ENCODE measurements around the gene LRRC4C. TPM values are rescaled to one million over a fixed set of nuclear protein-coding genes. Genes with fewer than 3 reads are reported as not detected.

LRRC4C gene
- total RNA-seq, 2 donors from 2014 or later: 2.7 to 2.8 TPM

DNA sequence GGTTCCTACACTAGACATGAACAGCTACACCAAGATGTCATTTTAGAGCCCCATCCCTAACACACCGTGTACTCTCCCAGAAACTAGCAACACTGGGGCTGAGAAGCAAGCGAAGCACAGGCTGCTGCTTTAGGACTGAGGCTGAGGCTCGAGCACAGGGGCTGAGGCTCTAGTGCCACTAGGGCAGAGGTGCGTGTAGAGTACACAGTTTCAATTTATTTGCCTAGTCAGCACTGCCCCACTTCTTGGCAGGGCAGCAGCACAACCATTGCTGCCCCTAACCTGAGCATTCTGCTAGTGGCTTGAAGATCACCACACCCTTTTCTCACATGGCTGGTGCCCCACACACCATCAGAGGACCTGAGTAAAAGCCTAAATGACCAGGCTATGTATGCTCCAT is 713.2 kb downstream of the LRRC4C start:
- no peak for DNase-seq (ENCODE audit: low spot score)
- Histone ChIP-seq H3K27me3 (no peaks in the 10 kb centered on the region), H3K4me3 (no peak overlapping the region), H3K36me3 (no peaks in the 10 kb centered on the region), H3K4me1 (no peaks in the 10 kb centered on the region), H3K27ac (no peak overlapping the region), H3K9me3 (peaks cover 0 to 19% of the 10 kb centered on the region in 2 donors)
- TF ChIP-seq, protein P1, sequence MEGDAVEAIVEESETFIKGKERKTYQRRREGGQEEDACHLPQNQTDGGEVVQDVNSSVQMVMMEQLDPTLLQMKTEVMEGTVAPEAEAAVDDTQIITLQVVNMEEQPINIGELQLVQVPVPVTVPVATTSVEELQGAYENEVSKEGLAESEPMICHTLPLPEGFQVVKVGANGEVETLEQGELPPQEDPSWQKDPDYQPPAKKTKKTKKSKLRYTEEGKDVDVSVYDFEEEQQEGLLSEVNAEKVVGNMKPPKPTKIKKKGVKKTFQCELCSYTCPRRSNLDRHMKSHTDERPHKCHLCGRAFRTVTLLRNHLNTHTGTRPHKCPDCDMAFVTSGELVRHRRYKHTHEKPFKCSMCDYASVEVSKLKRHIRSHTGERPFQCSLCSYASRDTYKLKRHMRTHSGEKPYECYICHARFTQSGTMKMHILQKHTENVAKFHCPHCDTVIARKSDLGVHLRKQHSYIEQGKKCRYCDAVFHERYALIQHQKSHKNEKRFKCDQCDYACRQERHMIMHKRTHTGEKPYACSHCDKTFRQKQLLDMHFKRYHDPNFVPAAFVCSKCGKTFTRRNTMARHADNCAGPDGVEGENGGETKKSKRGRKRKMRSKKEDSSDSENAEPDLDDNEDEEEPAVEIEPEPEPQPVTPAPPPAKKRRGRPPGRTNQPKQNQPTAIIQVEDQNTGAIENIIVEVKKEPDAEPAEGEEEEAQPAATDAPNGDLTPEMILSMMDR (IDR thresholded peaks at IDR 0.05): no peak

DNA sequence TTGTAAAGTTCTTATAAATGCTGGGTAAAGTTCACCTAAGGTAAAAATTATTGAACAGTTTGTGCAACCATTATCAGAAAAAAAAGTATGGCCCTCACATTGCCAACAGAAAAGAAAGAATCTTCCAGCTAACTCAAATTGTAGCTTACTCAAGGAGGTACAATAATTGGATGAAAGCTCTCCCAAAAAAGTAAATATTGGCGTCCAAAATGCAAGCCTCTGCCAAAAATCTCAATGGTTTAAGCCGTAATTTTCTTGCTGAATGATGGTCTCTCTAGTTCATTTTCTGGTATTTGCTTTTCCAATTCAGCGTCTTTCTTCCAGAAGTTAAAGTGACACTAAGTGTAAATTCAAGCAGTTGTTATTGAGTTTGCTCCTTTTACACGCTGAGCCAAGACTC is 727.3 kb downstream of the LRRC4C start:
- Histone ChIP-seq H3K27me3 (no peaks in the 10 kb centered on the region), H3K9me3 (no peaks in the 10 kb centered on the region)
- TF ChIP-seq, protein P1 (IDR thresholded peaks at IDR 0.05): no peak

DNA sequence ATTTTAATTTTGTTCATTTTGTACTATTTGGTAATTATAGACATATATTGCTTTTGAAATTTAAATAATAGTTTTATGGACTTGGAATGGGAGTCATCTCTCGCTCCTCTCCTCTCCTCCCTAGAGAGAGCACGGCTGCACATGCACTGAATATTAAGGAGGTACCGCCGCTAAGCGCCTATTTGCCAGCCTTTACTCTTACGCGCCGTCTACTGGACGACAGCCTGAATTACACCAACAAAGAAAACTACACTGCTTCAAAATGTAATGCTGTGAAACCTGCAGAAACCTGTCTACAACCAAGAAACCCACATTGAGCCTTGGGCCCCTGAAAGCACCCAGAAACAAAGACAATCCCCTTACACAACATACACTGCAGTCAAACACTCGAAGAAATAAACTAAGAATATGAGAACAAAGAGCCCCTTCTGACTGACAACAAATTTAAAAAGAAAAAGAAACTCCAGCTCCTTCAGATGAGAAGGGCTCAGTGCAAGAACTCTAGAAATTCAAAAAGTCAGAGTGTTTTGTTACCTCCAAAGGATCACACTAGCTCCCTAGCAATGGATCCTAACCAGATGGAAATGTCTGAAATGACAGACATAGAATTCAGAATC is 737.2 kb downstream of the LRRC4C start:
- TF ChIP-seq, protein P1 (IDR thresholded peaks at IDR 0.05): no peak
- Histone ChIP-seq H3K9me3 (no peaks in the 10 kb centered on the region), H3K36me3 (no peaks in the 10 kb centered on the region), H3K4me1 (no peaks in the 10 kb centered on the region), H3K27ac (no peak overlapping the region), H3K27me3 (no peaks in the 10 kb centered on the region), H3K4me3 (no peak overlapping the region)
- DNase-seq (ENCODE audit: low spot score): no peak

More for the DNA sequence above, 727.3 kb downstream of the LRRC4C start:
- Histone ChIP-seq H3K4me1 (no peaks in the 10 kb centered on the region), H3K36me3 (no peaks in the 10 kb centered on the region), H3K4me3 (no peak overlapping the region), H3K27ac (no peak overlapping the region)
- DNase-seq (ENCODE audit: low spot score): no peak

DNA sequence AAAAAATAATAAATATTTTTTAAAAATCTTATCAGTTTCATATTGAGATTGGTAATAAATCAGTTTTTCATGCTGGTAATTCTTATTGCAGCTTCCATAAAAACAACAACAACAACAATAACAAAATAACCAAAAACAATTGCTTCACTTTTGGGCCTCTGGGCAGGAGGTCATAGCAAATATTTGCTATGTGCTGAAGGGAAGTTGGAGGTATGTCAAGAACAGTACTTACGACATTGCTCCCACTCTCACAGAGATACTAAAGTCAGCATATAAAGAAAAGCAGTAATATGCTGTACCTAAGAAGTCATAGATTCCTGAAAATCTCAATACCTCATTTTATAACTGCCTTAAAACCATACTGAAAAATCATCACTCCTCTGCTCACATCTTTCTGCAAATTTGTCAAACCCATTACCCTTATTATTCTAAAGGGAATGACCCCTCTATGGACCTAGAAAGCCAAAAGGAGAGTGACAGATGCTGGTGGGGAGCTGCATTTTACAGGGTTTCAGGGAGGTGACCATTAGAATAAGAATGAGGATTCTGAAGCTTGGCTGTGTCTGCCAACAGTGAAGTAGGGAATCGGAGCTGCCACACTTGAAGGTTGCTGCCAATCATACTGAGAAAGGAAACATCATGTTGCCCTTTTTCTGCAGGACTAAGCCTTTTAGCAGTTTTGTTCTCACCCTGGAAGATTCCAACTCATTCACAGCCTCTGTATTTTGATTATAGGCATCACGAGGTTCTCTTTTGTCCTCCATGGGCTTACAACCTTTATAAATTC is 742.9 kb downstream of the LRRC4C start:
- no peaks in the 10 kb centered on the region for H3K9me3 ChIP-seq
- no peak for DNase-seq (ENCODE audit: low spot score)
- no peak overlapping the region for H3K27ac ChIP-seq
- H3K27me3 ChIP-seq: no peaks in the 10 kb centered on the region
- no peak overlapping the region for H3K4me3 ChIP-seq
- TF ChIP-seq, protein P1 (IDR thresholded peaks at IDR 0.05): no peak
- H3K4me1 ChIP-seq: no peaks in the 10 kb centered on the region
- no peaks in the 10 kb centered on the region for H3K36me3 ChIP-seq

DNA sequence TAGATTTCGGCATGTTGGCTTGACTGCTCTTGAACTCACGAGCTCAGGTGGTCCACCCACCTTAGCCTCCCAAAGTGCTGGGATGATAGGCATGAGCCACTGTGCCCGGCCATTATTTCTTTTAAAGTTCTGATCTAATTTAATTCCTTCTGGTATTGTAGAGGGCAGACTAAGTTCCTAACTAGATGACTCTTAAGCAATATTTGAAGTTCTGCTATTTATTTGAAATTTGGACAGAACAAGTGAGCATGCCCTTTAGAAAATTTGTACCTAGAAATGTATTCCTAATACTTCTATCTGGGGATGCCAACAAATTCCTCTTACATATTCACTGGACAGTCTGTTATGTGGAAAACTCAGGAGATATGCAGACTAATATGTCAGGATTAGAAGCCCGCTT is 746.4 kb downstream of the LRRC4C start:
- no peaks in the 10 kb centered on the region for H3K9me3 ChIP-seq
- TF ChIP-seq, protein P1 (IDR thresholded peaks at IDR 0.05): no peak
- no peaks in the 10 kb centered on the region for H3K27me3 ChIP-seq
- H3K27ac ChIP-seq: no peak overlapping the region
- H3K36me3 ChIP-seq: no peaks in the 10 kb centered on the region
- H3K4me1 ChIP-seq: no peaks in the 10 kb centered on the region
- DNase-seq (ENCODE audit: low spot score): no peak
- H3K4me3 ChIP-seq: no peak overlapping the region

All from right atrium auricular region (tissue), 2 donors.